Activated gamma-delta T cell treated with anti-CD3 and anti-CD28 coated beads, Interleukin-2, amount 50 U/mL, for 16 hours (primary cell): Measurements from ENCODE around the gene KRTAP4-6.
"Not testable (repeated sequence)": the region's sequence is repeated elsewhere in the genome, so short reads cannot be mapped to it uniquely, and the experiment has no call there.

Experiments
- DNase-seq: peaks from one replicate; pipeline ENCODE4 v3.0.0-alpha.2; 2020; ENCODE audit warnings: low read depth

The KRTAP4-6 gene

DNA sequence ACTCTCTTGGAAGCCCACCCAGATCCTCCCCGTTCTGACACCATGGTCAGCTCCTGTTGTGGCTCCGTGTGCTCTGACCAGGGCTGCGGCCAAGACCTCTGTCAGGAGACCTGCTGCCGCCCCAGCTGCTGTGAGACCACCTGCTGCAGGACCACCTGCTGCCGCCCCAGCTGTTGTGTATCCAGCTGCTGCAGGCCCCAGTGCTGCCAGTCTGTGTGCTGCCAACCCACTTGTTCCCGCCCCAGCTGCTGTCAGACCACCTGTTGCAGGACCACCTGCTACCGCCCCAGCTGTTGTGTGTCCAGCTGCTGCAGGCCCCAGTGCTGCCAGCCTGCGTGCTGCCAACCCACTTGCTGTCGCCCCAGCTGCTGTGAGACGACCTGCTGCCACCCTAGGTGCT lies 35.0 kb downstream of the KRTAP4-6 start, which contains the start of gene KRTAP4-9:
KRTAP4-9 (plus strand) TSS at position 43 of the 400 bp plus-strand sequence; CDS start at position 43, 0 bp downstream.
- not testable (repeated sequence) for DNase-seq

DNA sequence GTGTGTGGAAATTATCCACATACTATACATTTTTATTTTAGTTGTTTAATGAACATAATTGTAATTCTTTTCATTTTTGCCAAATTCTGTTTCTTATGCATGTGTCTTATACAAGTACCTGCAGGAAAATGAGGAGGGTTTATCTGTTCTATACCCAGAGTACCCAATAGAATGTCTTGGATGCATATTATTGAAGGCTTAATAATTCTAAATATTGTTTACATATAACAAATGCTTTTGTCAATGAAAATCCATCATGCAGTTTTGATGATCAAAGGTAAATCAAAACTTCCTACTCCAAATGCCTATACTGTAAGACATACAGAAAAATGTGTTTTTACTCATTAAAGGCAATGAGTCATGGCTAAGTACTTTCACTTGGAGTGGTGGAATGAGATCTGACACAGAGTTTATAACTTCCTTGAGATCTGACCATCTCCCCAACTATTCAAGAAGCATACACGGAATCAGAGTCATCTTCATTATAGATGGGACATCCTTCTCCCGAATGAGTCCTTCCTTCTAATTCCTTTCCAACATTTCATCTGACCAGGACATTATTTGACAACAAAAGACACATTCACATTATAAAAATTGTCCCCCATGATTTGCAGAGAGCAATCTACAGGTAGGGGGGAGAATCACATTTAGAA lies 35.8 kb downstream of the KRTAP4-6 start:
- DNase-seq, result not testable (repeated sequence)

DNA sequence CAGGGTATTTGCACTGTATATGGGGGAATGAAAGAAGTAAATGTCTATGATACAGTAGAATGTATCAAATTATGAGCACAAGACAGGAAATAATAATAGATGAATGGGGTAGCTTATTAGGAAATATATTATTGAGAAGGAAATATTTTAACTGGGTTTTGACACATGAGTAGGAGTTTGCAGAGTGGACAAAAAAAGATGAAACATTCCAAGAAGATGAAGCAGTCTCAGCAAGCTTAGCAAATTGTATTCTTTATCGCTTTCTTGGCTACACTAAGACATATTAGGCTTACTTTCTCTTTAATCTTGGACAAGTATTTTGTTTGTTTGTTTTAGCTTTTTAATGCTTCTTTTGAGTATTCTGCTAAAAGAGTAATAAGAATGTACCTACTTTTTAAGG lies 36.4 kb downstream of the KRTAP4-6 start:
- no peak for DNase-seq

DNA sequence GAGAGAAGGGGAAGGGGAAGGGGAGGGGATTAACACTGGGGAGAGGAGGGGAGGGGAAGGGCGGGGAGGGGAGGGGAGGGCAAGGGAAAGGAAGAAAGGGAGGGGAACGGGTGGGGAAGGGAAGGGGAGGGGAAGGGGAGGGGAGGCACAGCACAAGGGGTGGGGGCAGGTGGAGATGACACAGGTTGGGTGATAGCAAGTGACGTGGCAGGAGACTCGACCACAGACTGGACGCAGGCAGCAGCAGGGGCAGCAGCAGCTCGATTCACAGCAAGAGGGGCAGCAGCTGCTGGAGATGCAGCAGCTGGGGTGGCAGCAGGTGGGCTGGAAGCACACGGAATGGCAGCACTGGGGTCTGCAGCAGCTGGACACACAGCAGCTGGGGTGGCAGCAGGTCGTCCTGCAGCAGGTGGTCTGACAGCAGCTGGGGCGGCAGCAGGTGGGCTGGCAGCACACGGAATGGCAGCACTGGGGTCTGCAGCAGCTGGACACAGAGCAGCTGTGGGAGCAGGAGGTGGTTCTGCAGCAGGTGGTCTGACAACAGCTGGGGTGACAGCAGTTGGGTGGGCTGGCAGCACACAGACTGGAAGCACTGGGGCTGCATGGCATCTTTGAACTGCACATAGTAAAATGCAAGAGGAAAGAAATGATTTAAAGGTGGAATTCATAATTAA lies 38.6 kb downstream of the KRTAP4-6 start, which contains the start of gene KRTAP4-16:
KRTAP4-16 (minus strand) TSS at position 624 of the 674 bp plus-strand sequence; CDS start at position 624, 0 bp downstream.
- no peak for DNase-seq

DNA sequence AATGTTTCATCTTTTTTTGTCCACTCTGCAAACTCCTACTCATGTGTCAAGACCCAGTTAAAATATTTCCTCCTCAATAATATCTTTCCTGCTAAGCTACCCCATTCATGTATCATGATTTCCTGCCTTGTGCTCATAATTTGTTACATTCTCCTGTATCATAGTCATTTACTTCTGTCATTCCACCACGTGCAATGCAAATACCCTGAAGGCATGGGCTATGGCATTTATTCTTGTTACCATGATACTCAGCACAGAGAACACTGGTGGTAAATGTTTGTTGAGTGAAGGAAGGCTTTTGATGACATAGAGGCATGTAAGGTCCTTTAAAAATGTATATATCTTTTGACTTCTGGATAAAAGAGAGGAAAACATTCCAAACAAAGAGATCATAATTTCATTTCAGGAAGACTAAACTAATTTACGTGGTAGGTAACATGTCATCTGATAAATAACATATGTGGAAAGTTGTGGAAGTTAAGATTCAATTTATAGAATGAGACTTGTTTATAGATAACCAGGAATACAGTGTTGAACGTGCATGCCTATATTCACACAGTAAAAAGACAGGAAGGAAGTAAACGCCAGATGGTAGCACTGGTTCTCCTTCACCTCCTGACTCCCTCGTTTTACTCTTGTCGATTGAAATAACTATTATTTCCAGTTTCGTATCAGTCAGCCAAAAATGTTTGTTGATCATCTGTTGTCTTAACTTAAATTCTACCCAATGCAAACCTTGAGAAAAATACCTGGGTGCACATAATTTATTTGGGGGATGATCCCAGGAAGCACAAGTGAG lies 40.5 kb downstream of the KRTAP4-6 start:
- not testable (repeated sequence) for DNase-seq

DNA sequence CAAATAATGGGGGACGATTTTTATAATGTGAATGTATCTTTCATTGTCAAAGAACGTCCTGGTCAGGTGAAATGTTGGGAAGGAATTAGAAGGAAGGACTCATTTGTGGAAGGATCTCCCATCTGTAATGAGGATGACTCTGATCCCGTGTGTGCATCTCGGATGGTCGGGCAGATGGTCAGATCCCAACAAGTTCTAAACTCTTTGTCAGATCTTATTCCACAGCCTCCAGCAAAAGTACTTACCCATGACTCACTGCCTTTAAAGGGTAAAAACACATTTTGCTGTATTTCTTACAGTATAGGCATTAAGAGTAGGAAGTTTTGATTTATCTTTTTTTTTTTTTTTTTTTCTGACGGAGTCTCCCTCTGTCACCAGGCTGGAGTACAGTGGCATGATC lies 41.9 kb downstream of the KRTAP4-6 start:
- no peak for DNase-seq

DNA sequence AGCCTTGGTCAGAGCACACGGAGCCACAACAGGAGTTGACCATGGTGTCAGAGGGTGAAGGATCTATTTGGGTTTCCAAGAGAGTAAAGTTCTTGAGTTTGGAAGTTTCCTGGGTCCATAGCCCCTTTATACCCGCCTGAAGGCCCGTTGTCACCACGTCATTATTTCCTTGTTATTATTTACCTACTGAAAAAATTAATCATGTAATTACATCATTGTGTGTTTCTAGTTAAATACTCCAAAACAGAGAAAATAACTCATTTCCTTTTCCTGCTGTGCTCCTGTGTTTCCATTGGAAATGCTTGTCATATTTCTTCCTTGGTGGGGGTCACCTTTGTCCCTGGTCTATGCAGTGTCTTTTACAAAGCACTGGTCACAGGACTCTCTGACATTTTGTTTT lies 42.3 kb downstream of the KRTAP4-6 start, which contains the start of gene KRTAP4-8:
KRTAP4-8 (minus strand) TSS at position 101 of the 400 bp plus-strand sequence; CDS start at position 43, 58 bp downstream.
- DNase-seq, result no peak

DNA sequence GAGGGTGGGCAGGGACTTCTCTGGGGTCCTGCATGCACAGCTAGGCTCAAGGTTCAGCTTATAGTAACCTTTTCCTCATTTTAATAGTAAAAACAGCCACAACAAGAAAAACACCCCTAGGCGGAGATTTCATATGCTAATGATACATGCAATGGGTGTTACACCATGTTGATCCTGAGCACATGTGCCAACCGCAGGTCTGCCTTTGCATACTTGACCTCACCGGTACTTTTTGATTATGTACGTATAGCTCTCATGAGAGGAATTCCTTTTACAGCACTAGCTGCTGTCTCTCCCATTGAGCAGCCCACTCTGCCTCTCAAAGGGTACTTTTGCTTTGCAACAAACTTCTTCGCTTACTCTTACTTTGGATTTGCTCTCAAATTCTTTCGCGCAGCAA lies 44.3 kb downstream of the KRTAP4-6 start:
- DNase-seq, result no peak
